DMS 273 treated with DMSO at 0.1 percent for 48 hours (cell line): ENCODE measurements around the gene CLEC18C.
"Not testable (repeated sequence)": the region's sequence is repeated elsewhere in the genome, so short reads cannot be mapped to it uniquely, and the experiment has no call there.

Experiments
- DNase-seq: peaks from one replicate; lab custom pipeline; 2025; lab: John Stamatoyannopoulos, UW

Gene CLEC18C

DNA sequence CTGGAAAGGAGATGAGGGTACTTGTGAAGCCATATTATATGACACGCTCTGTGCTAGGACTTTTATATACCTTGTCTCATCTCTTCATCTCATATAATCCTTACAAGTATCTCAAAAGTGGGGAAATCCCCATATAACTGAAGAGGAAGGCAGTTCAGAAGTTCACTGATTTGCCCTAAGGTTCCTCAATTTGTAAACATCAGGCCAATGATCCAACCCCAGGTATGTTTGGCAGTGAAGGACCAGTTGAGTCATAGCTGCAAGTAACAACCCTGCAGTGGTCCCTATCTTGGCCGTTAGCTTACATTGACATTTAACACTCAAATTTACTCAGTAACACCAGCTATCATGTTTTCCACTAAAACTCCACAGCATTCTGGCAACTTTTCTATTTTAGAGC is 45.0 kb downstream of the CLEC18C start:
- not testable (repeated sequence) for DNase-seq

DNA sequence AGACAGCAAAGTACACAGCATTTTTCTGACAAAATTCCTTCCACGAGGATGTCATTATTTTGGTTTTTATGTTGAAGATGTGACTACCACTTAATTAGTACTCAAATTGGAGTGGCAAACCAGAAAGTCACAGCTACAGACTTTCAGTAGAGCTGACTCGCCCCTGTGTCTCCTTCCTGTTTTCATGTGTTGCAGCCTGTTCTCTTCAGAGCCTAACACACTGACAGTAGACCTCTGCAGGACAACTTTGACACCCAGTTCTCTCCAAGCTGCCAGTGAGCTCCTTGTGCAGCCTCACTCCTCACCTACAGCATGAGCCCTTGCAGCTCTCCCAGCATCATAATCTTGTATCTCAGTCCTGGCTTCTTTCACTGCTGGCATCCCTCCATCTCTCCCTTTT is 49.0 kb downstream of the CLEC18C start:
- not testable (repeated sequence) for DNase-seq

GRCh38 chr16:70223216-70223615 is 49.6 kb downstream of the CLEC18C start:
- not testable (repeated sequence) for DNase-seq

DNA sequence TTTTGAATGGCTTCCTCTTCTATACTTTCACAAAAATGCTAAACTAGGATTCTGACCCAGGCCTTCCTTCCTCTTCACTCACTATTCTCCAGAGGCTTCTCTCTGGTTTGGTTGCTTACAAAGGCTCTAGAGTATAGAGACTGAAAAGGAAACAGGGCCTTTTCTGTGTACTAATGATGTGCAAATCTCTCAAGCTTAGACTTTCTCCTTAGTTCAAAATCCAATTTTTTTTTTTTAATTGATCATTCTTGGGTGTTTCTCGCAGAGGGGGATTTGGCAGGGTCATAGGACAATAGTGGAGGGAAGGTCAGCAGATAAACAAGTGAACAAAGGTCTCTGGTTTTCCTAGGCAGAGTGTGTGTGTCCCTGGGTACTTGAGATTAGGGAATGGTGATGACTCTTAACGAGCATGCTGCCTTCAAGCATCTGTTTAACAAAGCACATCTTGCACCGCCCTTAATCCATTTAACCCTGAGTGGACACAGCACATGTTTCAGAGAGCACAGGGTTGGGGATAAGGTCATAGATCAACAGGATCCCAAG is 50.5 kb downstream of the CLEC18C start:
- DNase-seq, result not testable (repeated sequence)

- DNase-seq, result not testable (repeated sequence)
Measured at GRCh38 chr16:70224645-70225044, 51.1 kb downstream of the CLEC18C start.

DNA sequence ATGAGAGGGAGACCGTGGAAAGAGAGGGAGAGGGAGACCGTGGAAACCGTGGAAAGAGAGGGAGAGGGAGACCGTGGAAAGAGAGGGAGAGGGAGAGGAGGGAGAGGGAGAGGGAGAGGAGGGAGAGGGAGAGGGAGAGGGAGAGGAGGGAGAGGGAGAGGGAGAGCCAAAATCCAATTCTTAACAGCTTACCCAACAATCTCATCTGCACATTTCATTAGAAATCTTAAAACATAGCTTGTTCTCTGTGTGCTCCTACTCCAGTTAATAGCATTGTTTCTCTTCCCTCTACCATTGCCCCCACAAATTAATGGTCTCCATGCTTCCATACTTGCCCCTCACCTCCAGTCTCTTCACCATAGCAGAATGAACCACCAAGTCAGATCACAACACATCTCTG is 51.8 kb downstream of the CLEC18C start:
- DNase-seq, result not testable (repeated sequence)

DNA sequence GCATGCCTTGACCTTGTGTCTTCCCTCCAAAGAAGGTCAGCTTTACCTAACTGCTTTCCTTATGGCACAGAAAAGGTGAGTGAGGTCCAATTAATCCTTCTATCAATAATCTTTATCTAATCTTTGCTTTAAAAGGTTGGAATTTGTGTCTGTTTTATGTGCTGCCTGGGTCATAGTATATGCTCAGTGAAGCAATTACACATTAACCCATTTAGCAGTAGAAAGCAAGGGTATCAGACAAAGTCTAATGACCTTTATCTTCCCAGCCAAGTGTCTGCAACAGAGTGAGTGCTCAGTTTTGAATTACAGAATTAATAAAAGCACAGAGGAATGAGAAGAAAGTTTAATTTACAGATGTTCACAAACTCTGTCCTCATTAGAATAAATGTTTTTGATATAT is 52.4 kb downstream of the CLEC18C start:
- DNase-seq, result not testable (repeated sequence)

GRCh38 chr16:70231831-70232230 is 58.2 kb downstream of the CLEC18C start:
- DNase-seq, result not testable (repeated sequence)
